Astrocyte (in vitro differentiated cells and primary cell): ENCODE results near the gene TRNAU1AP.

Experiments used
- CTCF ChIP-seq: IDR thresholded peaks from 2 replicates; pipeline ENCODE4 v1.5.1; 2011; ENCODE audit warnings: low read depth, mild to moderate bottlenecking, inconsistent platforms, low read length, moderate library complexity; ENCODE audit not compliant: insufficient read depth
- EZH2 ChIP-seq: IDR thresholded peaks from 2 replicates; pipeline ENCODE4 v1.6.1; 2012; ENCODE audit warnings: mild to moderate bottlenecking, low read length, inconsistent platforms; ENCODE audit not compliant: insufficient read depth

GRCh38 chr1:28517649-28517999 lies 35.3 kb upstream of the TRNAU1AP start:
- no peak for TF ChIP-seq CTCF
- TF ChIP-seq EZH2: no peak
